Neural progenitor cell (in vitro differentiated cells): ENCODE results near the gene GGT6.

Experiments
- EZH2 ChIP-seq: fragments of 200-600 bp; sonication (generic); IDR thresholded peaks from 2 replicates; pipeline ENCODE4 v1.6.1; 2017; ENCODE audit warnings: antibody characterized with exemption, mild to moderate bottlenecking, moderate library complexity
- EZH2phosphoT487 ChIP-seq: fragments of 200-600 bp; sonication (generic); IDR thresholded peaks from 2 replicates; pipeline ENCODE4 v1.6.1; 2017; ENCODE audit warnings: antibody characterized with exemption
- TF ChIP-seq, protein P1 (sequence below): fragments of 200-600 bp; sonication (generic); IDR thresholded peaks from 2 replicates; pipeline ENCODE4 v1.5.1; 2017; ENCODE audit warnings: antibody characterized with exemption, mild to moderate bottlenecking

DNA sequence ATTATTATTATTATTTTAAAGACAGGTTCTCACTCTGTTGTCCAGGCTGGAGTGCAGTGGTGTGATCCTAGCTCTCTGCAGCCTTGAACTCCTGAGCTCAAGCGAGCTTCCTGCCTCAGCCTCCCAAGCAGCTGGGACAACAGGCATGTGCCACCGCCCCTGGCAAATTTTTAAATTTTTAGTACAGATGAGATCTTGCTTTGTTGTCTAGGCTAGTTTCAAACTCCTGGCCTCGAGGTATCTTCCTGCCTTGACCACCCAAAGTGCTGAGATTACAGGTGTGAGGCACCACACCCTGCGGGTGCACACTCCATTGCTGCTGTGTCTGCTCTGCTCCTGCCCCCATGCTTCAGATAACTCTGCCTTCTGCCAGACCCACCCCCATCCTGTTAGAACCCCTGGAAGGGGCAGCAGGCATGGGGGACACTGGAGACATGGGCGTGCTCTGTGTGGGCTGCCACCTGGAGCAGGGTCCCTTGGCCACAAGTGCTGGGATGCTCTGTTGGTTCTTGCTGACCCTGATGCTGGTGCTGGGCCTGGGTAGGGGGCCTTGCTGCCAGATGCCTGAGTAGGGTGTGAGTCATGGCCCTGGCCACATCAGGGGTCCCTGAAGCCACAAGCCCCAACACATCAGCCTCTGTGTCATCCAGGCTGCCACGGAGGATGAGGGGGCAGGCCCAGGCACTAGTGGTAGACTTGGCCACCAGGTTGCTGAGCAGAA lies 2.6 kb downstream of the GGT6 start:
- TF ChIP-seq, protein P1, sequence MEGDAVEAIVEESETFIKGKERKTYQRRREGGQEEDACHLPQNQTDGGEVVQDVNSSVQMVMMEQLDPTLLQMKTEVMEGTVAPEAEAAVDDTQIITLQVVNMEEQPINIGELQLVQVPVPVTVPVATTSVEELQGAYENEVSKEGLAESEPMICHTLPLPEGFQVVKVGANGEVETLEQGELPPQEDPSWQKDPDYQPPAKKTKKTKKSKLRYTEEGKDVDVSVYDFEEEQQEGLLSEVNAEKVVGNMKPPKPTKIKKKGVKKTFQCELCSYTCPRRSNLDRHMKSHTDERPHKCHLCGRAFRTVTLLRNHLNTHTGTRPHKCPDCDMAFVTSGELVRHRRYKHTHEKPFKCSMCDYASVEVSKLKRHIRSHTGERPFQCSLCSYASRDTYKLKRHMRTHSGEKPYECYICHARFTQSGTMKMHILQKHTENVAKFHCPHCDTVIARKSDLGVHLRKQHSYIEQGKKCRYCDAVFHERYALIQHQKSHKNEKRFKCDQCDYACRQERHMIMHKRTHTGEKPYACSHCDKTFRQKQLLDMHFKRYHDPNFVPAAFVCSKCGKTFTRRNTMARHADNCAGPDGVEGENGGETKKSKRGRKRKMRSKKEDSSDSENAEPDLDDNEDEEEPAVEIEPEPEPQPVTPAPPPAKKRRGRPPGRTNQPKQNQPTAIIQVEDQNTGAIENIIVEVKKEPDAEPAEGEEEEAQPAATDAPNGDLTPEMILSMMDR: no peak
- TF ChIP-seq EZH2: no peak
- TF ChIP-seq EZH2phosphoT487: no peak
